Esophagus squamous epithelium (tissue), 4 donors: ENCODE results near the gene PHF2.

Source experiments
- POLR2A ChIP-seq, 4 donors: fragments of 450-650 bp; IDR thresholded peaks; one replicate each; pipeline ENCODE4 v1.6.1; 2017; ENCODE audit warnings: antibody characterized with exemption in 4 of 4, mild to moderate bottlenecking in 4 of 4, moderate library complexity in 3 of 4
- TF ChIP-seq, protein P1 (sequence below), 6 experiments: fragments of 450-650 bp in 4 of 6; fragments of 200-600 bp in 2 of 6; sonication (generic) in 2 of 6; IDR thresholded peaks; one replicate each; pipeline ENCODE4 v1.5.1; 2016 to 2019; ENCODE audit warnings: antibody characterized with exemption in 6 of 6, mild to moderate bottlenecking in 4 of 6, moderate library complexity in 4 of 6

DNA sequence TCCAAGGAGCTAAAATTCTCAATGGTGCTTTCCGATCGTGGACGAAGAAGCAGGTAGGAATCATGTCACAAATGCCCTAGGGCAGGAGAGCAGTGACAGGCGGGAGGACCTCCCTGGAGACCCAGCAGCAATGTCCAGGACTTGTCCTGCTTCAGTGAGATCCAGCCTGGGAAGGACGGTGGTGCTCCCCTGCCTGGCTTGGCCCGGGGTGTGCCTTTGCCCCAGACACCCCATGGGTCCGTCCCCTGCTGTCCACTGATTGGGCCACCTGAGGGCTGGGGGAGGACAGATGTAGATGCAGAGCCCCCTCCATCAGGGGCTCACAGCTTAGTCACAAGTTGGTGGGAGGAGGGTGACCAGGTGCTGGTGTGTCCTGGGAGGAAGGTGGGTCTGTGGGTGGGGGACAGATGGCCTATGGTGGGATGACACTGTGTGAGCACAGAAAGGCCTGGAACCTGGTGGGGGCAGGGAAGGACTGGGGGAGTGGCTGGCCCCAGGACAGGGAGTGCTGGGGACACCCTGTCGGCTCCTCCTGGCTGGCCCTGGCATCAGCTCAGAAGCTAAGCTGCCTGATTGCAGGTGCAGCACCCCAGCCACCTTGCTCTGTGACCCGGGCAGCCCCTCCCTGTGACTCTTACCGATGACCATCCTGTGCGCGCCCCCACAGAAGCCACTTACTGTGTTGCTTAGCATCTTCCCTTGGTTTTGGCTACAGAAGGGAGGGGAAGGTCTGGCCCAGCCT is 82.0 kb downstream of the PHF2 start:
- no peak for TF ChIP-seq POLR2A (IDR thresholded peaks at IDR 0.05)
- TF ChIP-seq, protein P1, sequence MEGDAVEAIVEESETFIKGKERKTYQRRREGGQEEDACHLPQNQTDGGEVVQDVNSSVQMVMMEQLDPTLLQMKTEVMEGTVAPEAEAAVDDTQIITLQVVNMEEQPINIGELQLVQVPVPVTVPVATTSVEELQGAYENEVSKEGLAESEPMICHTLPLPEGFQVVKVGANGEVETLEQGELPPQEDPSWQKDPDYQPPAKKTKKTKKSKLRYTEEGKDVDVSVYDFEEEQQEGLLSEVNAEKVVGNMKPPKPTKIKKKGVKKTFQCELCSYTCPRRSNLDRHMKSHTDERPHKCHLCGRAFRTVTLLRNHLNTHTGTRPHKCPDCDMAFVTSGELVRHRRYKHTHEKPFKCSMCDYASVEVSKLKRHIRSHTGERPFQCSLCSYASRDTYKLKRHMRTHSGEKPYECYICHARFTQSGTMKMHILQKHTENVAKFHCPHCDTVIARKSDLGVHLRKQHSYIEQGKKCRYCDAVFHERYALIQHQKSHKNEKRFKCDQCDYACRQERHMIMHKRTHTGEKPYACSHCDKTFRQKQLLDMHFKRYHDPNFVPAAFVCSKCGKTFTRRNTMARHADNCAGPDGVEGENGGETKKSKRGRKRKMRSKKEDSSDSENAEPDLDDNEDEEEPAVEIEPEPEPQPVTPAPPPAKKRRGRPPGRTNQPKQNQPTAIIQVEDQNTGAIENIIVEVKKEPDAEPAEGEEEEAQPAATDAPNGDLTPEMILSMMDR (IDR thresholded peaks at IDR 0.05): no peak
